Right lobe of liver (tissue), 4 donors: Measurements from ENCODE around the gene EHD2.

ENCODE experiments used
- CTCF ChIP-seq, 4 donors: fragments of 200-600 bp in 3 of 4; fragments of 450-650 bp in 1 of 4; IDR thresholded peaks; one replicate each; pipeline versions ENCODE4 v1.5.1 to v1.8.0; 2016 to 2022; ENCODE audit warnings: antibody characterized with exemption in 4 of 4, mild to moderate bottlenecking in 2 of 4
- POLR2A ChIP-seq: fragments of 450-650 bp; IDR thresholded peaks from one replicate; pipeline ENCODE4 v1.6.1; 2017; ENCODE audit warnings: antibody characterized with exemption, mild to moderate bottlenecking
- donor health status: DM: no; HTN: no; CAD: no.
- donor health status: DM: no; HTN: no; CAD: no.
- donor health status: DM: no; HTN: yes; CAD: no.

- no peak for TF ChIP-seq CTCF (IDR thresholded peaks at IDR 0.05)
- TF ChIP-seq POLR2A, result no peak
These were observed 26.4 kb upstream of the EHD2 start for GRCh38 chr19:47686679-47687450.
